CD4-positive, alpha-beta T cell treated with Interleukin-12 subunit alpha and Interleukin-12 subunit beta, for 1 hour (primary cell): ENCODE measurements around the gene SORBS2.

ENCODE experiments used
- DNase-seq: peaks from one replicate; pipeline ENCODE4 v3.0.0-alpha.2; 2020

The SORBS2 gene

GRCh38 chr4:185800266-185800945 is 11.6 kb downstream of the SORBS2 start:
- no peak for DNase-seq

GRCh38 chr4:185799442-185799841 is 12.6 kb downstream of the SORBS2 start:
- no peak for DNase-seq

- DNase-seq, result no peak
These were observed 14.2 kb downstream of the SORBS2 start for GRCh38 chr4:185797596-185798338.

- no peak for DNase-seq
These were observed 15.0 kb downstream of the SORBS2 start for GRCh38 chr4:185797018-185797417.

- no peak for DNase-seq
These were observed 15.8 kb downstream of the SORBS2 start for GRCh38 chr4:185796176-185796575.

GRCh38 chr4:185794637-185795036 is 17.4 kb downstream of the SORBS2 start:
- DNase-seq, result no peak

GRCh38 chr4:185793716-185794115 is 18.3 kb downstream of the SORBS2 start:
- no peak for DNase-seq

GRCh38 chr4:185793116-185793485 is 18.9 kb downstream of the SORBS2 start:
- no peak for DNase-seq

- DNase-seq, result no peak
These were observed 19.4 kb downstream of the SORBS2 start for GRCh38 chr4:185792384-185793115.

GRCh38 chr4:185787926-185788679 is 23.9 kb downstream of the SORBS2 start:
- no peak for DNase-seq

- DNase-seq, result no peak
These were observed 25.6 kb downstream of the SORBS2 start for GRCh38 chr4:185786422-185786821.

GRCh38 chr4:185783574-185783973 is 28.4 kb downstream of the SORBS2 start:
- DNase-seq, result no peak

- no peak for DNase-seq
These were observed 29.5 kb downstream of the SORBS2 start for GRCh38 chr4:185782523-185782922.

GRCh38 chr4:185781555-185782215 is 30.3 kb downstream of the SORBS2 start:
- no peak for DNase-seq

GRCh38 chr4:185780472-185780871 is 31.5 kb downstream of the SORBS2 start:
- DNase-seq, result no peak

GRCh38 chr4:185779517-185779916 is 32.5 kb downstream of the SORBS2 start:
- no peak for DNase-seq

- no peak for DNase-seq
These were observed 33.7 kb downstream of the SORBS2 start for GRCh38 chr4:185778307-185778706.

GRCh38 chr4:185775792-185776555 is 36.0 kb downstream of the SORBS2 start:
- no peak for DNase-seq

GRCh38 chr4:185774845-185775680 is 36.9 kb downstream of the SORBS2 start:
- DNase-seq, result no peak

GRCh38 chr4:185774131-185774653 is 37.8 kb downstream of the SORBS2 start:
- DNase-seq, result no peak

- no peak for DNase-seq
These were observed 38.6 kb downstream of the SORBS2 start for GRCh38 chr4:185773419-185773818.
